Cerebellar nuclear complex (tissue), 1 donor: ENCODE results near the gene LRRC23.

Source experiments
- DNase-seq, 2 experiments: peaks; one replicate each; lab custom pipeline; 2025; lab: John Stamatoyannopoulos, UW

LRRC23 gene

DNA sequence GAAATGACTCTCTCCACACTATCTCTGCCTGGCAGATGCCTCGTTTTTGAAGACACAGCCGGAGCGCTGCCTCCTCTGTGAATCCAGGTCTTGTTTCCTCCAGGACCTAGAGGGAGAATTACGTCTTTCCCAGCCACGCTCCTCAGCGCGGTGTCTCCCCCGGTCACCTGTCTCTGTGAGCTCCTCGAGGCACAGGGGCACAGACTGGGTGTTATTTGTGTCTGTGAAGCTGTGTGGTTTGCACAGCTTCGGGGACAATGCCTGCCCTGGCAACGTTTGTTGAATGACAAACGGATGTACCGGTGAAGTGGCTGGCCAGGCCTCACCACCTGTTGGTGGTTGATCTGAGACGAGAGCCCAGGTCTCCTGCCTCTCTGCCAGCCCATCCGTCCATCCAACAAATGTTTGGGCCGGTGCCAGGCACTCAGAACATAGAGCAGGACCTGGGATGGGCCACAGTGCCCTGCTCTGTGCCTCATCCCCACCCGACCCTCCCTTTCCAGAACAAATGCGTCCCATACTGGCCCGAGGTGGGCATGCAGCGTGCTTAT, 52.6 kb downstream of the LRRC23 start:
- no peak for DNase-seq

DNA sequence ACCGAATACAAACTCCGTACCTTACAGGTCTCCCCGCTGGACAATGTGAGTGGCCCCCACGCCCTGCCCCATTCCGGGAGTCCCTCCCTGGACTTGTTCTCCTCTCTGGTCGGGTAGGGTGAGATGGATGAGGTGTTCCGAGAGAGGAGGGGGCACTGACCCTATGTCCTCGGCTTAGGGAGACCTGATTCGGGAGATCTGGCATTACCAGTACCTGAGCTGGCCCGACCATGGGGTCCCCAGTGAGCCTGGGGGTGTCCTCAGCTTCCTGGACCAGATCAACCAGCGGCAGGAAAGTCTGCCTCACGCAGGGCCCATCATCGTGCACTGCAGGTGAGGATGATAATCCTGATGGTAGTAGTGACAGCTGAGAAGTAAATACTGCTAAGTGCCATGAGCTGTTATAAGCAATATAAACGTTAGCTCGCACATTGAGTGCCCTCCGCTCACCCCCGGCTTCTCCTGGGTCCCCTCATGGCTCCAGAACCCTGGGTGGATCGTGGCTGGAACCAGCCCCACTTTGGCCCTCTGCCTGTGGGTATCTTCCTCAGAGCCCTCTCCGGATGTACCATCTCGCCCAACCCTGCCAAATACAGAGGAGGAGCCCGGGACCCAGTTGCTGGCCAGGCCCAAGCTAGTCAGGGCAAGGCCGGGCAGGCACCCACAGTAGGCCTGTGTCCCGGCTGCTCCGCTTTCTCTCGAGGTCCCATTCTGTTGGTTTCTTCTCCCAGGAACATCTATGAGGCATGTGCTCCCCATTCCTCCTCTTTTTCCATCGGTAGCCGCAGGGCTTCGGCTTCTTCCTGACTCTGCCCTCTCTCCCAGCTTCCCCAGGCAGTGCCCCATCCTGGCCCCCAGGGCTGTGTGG, 53.4 kb downstream of the LRRC23 start:
- DNase-seq: no peak

DNA sequence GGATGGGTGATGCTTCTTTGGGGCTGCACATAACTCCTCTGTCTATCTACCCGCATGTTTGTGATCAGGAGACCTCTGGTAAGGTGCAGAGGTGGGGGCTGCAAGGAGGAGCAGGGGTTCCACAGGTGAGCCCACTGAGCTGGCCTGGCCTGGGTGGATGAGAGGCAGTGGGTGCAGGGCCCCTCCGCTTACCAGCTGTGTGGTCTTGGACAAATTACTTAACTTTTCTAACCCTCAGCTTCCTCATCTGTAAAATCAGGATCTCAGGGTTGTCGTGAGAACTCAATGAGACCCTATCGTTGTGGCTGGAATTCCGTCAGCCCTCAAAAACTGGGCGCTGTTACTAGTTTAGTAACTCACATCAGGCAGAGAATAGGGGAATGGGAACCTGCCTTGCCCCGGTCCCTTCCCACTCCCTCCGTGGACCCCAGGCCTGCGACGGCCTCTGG, 54.0 kb downstream of the LRRC23 start:
- no peak for DNase-seq

DNA sequence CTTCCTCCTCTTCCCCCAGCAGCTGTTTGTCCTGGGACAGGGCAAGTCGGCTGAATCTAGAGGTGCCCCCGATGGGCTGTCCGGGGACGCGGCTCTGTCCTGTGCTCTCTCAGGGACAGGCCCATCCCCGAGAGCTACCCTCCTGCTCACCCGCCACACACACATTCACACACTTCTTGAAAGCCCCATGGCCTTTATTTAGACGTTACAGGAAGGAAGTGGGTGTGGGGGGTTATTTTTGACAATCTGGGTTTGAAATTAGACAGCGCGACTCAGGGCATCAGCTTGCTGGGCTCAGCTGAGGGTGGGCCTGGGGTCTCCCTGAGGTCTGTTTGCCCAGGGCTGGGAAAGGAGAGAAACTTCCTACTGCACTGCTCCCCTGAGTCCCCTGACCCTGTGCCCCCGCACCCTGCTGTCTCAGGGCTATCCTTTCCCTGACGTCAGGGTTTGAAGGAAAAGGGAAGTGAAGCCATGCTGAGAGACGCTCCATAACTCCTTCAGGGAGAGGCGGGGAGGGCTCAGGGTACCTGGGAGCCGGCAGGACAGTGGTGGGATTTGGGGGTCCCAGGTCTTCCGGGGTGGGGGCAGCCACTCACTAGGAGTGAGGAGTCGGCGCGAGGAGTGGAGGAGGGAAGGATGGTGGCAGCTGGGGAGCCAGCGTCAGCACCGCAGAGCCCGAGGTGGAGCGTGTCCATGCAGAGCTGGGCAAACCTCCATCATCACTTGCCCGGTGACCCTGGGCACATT, 54.6 kb downstream of the LRRC23 start:
- no peak for DNase-seq

DNA sequence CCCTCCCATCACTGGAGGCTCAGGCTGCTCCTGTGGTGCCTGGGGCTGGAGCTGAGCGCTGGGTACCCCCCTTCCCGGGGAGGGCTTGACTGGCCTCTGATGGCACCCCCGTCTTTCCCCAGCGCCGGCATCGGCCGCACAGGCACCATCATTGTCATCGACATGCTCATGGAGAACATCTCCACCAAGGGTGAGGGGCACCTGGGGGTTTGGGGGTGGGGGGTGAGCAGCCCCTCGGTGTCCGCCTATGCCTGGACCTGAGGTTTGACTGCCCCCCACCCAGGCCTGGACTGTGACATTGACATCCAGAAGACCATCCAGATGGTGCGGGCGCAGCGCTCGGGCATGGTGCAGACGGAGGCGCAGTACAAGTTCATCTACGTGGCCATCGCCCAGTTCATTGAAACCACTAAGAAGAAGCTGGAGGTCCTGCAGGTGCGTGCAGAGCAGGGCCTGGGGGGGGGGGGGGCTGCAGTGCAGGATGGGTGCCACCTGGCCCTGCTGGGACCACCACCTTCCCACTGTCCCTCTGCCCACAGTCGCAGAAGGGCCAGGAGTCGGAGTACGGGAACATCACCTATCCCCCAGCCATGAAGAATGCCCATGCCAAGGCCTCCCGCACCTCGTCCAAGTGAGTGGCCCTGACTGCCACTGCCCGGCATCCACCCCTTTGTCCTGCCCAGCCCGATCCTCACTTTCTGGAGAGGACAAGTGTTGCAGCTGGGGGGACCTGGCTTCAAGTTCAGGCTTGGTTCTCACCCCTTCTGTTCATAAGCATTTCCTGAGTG, 55.4 kb downstream of the LRRC23 start:
- DNase-seq: no peak

DNA sequence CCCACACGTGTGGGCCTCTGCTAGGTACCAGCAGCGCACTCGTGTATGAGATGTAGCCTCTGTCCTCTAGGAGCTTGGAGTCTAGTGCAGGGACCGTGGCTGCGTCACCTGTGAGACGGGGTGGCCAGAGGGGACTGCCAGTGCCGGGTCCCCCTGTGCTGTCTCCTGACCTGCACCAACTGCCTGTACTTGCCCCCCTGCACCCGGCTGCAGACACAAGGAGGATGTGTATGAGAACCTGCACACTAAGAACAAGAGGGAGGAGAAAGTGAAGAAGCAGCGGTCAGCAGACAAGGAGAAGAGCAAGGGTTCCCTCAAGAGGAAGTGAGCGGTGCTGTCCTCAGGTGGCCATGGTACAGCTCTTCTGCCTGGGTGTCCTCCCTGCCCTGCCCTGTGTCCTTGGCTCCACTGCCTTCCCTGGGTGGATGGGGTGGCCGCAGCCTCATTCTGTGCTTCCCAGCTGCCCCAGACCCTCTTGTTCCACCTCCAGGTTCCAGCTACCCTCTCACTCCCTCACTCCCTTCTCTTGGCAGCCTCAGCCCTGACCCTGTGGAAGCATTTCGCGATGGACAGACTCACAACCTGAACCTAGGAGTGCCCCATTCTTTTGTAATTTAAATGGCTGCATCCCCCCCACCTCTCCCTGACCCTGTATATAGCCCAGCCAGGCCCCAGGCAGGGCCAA, 56.1 kb downstream of the LRRC23 start:
- no peak for DNase-seq

DNA sequence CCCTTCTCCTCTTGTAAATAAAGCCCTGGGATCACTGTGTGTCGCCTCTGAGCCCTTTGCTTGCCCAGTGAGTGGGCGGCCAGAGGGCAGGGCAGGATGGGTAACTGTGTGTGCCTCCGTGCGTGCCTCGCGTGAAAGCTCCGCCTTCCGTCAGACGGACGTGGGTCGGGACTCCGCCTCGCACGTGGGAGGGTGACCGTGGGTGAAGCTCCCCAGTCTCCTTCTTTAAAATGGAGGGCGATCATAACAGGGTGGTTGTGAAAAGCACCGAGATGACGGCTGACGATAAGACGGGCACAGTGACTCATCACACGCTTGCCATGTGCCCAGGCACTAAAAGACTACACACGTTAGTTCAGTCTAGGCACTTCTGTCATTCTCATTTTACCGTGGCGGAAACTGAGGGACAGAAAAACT, 56.7 kb downstream of the LRRC23 start:
- DNase-seq: no peak

DNA sequence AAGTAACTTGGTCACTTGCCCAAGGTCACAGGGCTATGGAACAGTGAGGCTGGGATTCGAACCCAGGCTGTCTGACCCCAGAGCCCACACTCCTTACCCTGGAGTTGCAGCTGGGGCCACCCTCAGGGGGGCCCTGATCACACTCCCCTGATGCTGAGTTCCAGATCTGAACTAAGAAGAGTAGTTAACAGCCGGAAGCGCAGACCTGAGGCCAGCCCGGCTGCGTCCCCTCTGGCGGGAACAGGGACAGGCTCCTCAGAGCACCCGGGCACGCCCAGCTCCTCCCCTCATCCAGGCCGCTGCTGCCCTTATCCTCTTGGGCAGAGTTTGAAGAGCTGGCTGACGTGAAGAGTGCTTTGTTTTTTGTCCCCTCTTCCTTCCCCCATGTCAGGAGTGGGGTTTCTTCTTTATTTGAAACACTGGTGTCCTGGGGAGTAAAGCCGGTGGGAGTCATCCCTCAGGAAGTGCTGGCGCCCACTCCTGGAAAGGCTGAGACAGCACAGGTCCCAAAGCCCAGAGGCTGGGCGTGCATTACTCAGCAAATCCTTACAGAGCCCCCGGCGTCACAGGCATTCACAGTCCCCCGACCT, 57.2 kb downstream of the LRRC23 start:
- DNase-seq: no peak

DNA sequence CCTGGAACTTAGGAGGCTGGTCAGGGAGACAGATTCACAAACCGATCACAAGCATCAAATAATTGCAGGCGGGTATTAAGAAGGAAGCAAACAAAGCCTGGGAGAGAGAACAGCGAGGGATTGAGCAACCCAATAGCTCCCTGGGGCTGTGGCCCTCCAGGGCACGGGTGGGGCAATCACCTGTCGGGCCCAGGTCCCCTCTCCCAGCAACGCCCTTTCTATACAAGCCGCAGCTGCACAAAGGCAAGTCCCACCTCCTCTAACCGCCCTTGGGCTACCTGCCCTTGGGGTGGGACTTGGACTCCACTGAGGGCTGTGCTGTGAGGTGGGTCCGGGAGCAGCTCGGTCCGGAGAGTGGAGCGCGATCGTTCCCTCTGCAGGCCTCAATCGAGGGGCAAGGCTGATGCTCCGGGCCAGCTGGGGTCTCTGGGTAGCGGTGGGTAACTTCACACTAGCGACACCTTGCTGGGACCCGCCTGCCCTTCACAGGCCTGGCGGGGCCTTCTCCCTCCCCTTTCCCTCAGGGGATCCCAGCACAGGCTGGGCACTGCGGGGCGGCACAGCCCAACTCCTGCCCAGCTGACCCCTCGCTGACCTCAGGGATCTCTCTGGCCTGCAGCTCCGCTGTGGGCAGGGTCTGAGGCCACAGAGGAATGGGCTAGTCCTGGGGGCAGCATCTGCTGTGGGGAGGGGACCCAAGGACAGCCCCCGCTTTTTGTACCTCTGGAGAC, 57.8 kb downstream of the LRRC23 start:
- no peak for DNase-seq

DNA sequence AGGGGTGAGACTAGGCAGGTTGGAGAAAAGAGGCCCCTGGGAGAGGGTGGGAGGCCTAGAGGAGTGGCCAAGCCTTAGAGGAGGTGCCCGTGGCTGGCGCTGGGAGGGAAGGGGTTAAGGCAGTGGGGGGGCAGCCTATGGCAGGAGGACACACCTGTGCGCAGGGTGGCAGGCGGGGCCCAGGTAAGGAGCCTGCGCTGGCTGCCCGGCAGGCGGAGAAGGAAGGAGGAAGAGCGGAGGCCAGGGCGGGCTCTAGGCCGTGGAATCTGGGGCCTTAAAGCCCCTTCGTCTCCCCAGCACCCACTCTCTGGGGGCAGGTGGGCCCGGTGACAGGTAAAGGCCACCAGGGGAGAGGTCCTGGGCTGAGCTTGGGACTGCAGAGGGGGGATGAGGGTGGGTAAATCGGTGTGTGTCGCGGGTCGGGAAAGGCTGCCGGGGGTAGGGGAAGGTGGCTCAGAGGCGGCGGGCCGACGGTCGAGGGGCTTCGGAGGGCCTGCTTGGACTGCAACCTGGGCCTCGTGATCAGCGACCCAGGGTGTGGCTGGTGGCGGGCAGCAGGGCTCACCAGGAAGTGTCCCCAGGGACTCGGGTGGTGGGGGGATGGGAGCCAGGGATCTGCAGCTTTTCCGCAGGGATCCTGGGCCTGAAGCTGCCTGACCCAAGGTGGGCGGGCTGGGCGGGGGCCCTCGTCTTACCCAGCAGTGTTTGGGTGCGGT, 58.6 kb downstream of the LRRC23 start:
- no peak for DNase-seq
